ENCODE data around the gene VSIG1. TPM values are rescaled to one million over a fixed set of nuclear protein-coding genes. Genes with fewer than 3 reads are reported as not detected.

The VSIG1 gene
- total RNA-seq, 1 donor from 2014 or later, result not detected

Other genes starting within 250 kb of the VSIG1 start
- 23.4 TPM for gene MID2, start 219.2 kb upstream of the VSIG1 start, total RNA-seq
- gene TEX13B, start 62.7 kb upstream of the VSIG1 start, total RNA-seq, result not detected
- 31.9 TPM for gene PSMD10, start 46.5 kb downstream of the VSIG1 start, total RNA-seq
- gene ATG4A, start 46.7 kb downstream of the VSIG1 start, total RNA-seq, result 12.0 TPM

Data from mesenteric fat pad (tissue), 1 donor.